ENCODE data around the gene MMP15. TPM values are rescaled to one million over a fixed set of nuclear protein-coding genes. Genes with fewer than 3 reads are reported as not detected.

The MMP15 gene
- total and polyA plus RNA-seq, 2 donors (not counting 3 experiments of a cell fraction or from before 2014, with no cell fraction given), result 12.6 to 16.0 TPM

DNA sequence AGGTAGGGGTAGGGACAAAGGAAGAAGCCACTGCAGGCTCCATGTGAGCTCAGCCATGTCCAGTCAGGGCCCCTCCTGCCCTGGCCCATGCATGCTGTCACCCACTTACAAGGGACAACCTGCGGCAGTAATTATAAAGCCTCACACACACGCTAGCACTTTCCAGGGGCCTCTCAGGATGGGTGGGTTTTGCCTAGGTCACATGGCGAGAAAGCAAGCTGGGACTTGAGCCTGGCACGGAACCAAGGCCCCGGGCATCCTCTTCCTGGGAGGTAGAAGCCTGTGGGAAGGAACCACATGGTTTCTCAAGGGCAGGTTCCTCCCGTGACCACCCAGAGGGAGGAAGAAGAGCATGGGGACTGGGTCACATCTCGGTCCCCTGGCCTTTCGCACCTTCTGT lies 32.1 kb upstream of the MMP15 start:
- no peaks in the 10 kb centered on the region for H3K9me3 ChIP-seq (replicated peaks; ENCODE audit: control insufficient read depth, insufficient read depth, low read length)
- H3K4me2 ChIP-seq (ENCODE audit: insufficient read depth, low read length), result no peak overlapping the region
- no TSS peak for BruUV-seq (replicated peaks)
- no peaks in the 10 kb centered on the region for H3K9me1 ChIP-seq (replicated peaks; ENCODE audit: control insufficient read depth, extremely low read depth, insufficient read depth, low read length)
- dilution Hi-C loops (cut with MboI; ENCODE audit: extremely low pct_ligation_motif_present, low sequenced_read_pairs), result no loop called here
- H3K9ac ChIP-seq (replicated peaks; ENCODE audit: extremely low read depth, insufficient read depth, low read length), result no peak overlapping the region
- no peak for TF ChIP-seq FOS (IDR thresholded peaks at IDR 0.05; ENCODE audit: borderline replicate concordance, insufficient read depth, low read length)
- no peak for TF ChIP-seq POLR2AphosphoS5 (IDR thresholded peaks at IDR 0.05; ENCODE audit: insufficient read depth, low read depth, low read length)
- TF ChIP-seq, protein P1, sequence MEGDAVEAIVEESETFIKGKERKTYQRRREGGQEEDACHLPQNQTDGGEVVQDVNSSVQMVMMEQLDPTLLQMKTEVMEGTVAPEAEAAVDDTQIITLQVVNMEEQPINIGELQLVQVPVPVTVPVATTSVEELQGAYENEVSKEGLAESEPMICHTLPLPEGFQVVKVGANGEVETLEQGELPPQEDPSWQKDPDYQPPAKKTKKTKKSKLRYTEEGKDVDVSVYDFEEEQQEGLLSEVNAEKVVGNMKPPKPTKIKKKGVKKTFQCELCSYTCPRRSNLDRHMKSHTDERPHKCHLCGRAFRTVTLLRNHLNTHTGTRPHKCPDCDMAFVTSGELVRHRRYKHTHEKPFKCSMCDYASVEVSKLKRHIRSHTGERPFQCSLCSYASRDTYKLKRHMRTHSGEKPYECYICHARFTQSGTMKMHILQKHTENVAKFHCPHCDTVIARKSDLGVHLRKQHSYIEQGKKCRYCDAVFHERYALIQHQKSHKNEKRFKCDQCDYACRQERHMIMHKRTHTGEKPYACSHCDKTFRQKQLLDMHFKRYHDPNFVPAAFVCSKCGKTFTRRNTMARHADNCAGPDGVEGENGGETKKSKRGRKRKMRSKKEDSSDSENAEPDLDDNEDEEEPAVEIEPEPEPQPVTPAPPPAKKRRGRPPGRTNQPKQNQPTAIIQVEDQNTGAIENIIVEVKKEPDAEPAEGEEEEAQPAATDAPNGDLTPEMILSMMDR (IDR thresholded peaks at IDR 0.05; ENCODE audit: extremely low read depth in 1 of 2, insufficient read depth in 1 of 2, low read depth in 1 of 2, low read length in 2 of 2), result no peak
- TF ChIP-seq EZH2 (IDR thresholded peaks at IDR 0.05; ENCODE audit: borderline replicate concordance, low read depth, low read length, severe bottlenecking), result no peak
- TF ChIP-seq POLR2A (IDR thresholded peaks at IDR 0.05; ENCODE audit: low read depth, low read length), result no peak
- TF ChIP-seq, protein P2, sequence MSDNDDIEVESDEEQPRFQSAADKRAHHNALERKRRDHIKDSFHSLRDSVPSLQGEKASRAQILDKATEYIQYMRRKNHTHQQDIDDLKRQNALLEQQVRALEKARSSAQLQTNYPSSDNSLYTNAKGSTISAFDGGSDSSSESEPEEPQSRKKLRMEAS (IDR thresholded peaks at IDR 0.05; ENCODE audit: insufficient read depth, insufficient read length), result no peak
- no peak for TF ChIP-seq MYC (IDR thresholded peaks at IDR 0.05; ENCODE audit: low read depth, low read length)
- no peak for TF ChIP-seq GATA2 (IDR thresholded peaks at IDR 0.05; ENCODE audit: insufficient read depth, insufficient read length, low read depth, low read length)
- no peak for TF ChIP-seq JUN (IDR thresholded peaks at IDR 0.05; ENCODE audit: borderline replicate concordance, insufficient read depth, insufficient read length, low read depth)
- ChIA-PET POLR2A (no interaction called here), CTCF (no interaction called here)
- H4K20me1 ChIP-seq (replicated peaks; ENCODE audit: control insufficient read depth, extremely low read depth, insufficient read depth, low read length), result no peaks in the 10 kb centered on the region
- FAIRE-seq (no peak), DNase-seq (ENCODE audit: low read depth, low spot score) (no peak)
- H2AFZ ChIP-seq (ENCODE audit: low read depth, low read length), result no peak overlapping the region
- H3K36me3 ChIP-seq (ENCODE audit: control insufficient read depth in 2 of 2, extremely low read depth in 1 of 2, insufficient read depth in 2 of 2, low read length in 2 of 2), result peaks cover 0 to 16% of the 10 kb centered on the region in 2 experiments
- H3K4me3 ChIP-seq (replicated peaks in 1 of 3; ENCODE audit: insufficient read depth in 1 of 3, low read depth in 1 of 3, low read length in 3 of 3), result no peak overlapping the region
- H3K4me1 ChIP-seq (ENCODE audit: control insufficient read depth, extremely low read depth, insufficient read depth, low read length), result peaks cover 6% of the 10 kb centered on the region
- H3K27ac ChIP-seq (ENCODE audit: insufficient read depth, low read depth, low read length), result no peak overlapping the region
- H3K27me3 ChIP-seq (ENCODE audit: control insufficient read depth in 2 of 2, insufficient read depth in 2 of 2, low read length in 2 of 2), result no peaks in the 10 kb centered on the region
- no peaks in the 10 kb centered on the region for H3K79me2 ChIP-seq (ENCODE audit: control insufficient read depth, insufficient read depth, low read length)
- intact Hi-C loops (cut with micrococcal nuclease), result no loop called here

Measured in endothelial cell of umbilical vein (primary cell).